Measurements from ENCODE around the gene SESN1.

DNA sequence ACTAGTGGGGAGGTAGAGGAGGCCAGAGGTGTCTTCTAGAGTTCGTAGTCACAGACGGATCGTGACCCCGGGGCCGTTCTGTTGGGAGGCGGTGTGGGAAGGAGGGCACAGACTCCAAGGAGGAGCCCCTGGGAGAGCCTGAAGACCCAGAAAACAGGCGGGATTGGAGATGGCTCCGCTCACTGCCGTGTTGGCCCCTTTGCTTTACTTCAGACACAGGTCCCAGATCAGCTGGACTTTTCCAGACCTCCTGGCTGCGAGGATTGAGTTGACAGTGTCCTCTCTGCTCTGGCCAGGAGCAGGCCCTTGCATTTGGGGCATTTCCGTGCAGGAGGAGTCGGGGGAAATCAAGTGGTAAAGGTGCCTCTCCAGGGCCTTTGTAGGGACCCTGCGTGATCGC lies 133.6 kb downstream of the SESN1 start:
- TF ChIP-seq, protein P1, sequence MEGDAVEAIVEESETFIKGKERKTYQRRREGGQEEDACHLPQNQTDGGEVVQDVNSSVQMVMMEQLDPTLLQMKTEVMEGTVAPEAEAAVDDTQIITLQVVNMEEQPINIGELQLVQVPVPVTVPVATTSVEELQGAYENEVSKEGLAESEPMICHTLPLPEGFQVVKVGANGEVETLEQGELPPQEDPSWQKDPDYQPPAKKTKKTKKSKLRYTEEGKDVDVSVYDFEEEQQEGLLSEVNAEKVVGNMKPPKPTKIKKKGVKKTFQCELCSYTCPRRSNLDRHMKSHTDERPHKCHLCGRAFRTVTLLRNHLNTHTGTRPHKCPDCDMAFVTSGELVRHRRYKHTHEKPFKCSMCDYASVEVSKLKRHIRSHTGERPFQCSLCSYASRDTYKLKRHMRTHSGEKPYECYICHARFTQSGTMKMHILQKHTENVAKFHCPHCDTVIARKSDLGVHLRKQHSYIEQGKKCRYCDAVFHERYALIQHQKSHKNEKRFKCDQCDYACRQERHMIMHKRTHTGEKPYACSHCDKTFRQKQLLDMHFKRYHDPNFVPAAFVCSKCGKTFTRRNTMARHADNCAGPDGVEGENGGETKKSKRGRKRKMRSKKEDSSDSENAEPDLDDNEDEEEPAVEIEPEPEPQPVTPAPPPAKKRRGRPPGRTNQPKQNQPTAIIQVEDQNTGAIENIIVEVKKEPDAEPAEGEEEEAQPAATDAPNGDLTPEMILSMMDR (IDR thresholded peaks at IDR 0.05): no peak
- TF ChIP-seq POLR2A (IDR thresholded peaks at IDR 0.05): no peak
